ENCODE results near the gene LAMC3.

Gene LAMC3

GRCh38 chr9:131008909-131009618 is at the start of gene LAMC3:
TSS of gene LAMC3 (plus strand) at chr9:131009174. CDS start at chr9:131009215, 41 bp downstream.
- peak; percentile 50 for DNase-seq

- DNase-seq: no peak
Measured at GRCh38 chr9:130959809-130960334, 49.1 kb upstream of the LAMC3 start.

- DNase-seq: no peak
Measured at GRCh38 chr9:130960522-130961378, 48.2 kb upstream of the LAMC3 start.

DNA sequence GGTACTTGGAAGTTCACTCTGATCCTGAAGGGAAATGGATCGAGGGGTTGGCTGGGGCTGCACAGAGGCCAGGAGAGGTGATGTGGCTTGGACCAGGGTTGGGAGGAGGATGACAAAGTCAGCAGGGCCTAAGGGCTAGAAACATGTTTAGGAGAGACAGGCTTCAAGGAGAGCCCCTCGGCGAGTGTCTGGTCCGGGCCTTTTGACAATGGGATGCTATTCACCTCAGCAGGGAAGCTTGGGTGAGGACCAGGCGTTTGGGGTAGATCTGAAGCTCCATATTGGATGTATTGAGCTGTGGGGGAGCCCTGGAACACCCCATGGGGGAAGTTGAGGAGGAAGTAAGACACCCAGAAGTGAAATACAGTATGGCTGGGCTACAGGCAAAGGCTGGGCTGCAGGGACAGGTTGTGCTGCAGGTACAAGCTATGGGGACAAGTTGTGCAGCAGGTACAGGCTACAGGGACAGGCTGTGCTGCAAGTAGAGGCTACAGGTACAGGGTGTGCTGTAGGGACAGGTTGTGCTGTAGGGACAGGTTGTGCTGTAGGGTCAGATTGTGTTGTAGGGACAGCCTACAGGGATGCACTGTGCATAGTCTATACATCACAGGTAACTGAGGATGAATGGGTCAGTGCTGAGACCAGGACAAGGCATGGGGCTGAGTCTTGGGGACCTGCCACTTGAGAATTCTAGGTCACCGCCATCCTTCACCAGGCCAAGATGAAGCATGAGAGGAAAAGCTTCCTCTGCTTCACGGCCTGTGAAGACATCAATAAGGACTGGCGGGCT is 47.3 kb upstream of the LAMC3 start:
- no peak for DNase-seq

- DNase-seq: peak; percentile 50
Measured at GRCh38 chr9:130962418-130963316, 46.3 kb upstream of the LAMC3 start.

DNA sequence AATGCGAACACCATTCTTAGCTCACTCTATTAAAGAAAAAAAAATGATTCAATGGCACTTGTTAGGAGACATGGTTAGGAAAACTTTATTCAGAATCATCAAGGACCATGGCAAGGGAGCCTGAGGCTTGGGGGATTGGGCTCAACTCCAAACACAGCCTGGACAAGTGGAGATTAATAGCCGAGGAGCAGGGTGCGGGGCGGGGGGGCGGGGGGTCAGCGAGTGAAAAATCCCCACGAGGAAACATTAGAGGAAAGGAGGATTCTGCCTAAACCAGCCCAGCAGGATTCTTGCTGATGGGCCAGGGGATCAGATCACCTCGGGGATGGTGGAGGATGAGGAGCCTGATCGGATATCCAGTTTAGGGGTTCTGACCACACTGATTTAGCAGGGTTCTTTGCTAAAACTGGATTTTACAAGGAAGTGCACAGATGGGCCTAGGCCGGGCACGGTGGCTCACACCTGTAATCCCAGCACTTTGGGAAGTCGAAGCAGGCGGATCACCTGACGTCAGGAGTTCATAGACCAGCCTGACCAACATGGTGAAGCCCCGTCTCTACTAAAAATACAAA is 45.6 kb upstream of the LAMC3 start:
- DNase-seq: no peak

DNA sequence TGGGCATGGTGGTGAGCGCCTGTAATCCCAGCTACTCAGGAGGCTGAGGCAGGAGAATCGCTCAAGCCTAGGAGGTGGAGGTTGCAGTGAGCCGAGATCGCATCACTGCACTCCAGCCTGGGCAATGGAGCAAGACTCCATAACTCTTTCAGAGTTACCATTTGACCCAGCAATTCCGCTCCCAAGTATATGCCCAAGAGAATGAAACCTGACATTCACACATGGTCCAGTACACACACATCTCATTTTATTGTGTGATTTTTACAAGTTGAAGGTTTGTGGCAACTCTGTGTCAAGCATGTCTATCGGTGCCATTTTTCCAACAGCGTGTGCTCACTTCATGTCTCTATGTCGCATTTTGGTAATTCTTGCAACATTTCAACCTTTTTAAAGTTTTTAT is 45.1 kb upstream of the LAMC3 start:
- DNase-seq: no peak

DNA sequence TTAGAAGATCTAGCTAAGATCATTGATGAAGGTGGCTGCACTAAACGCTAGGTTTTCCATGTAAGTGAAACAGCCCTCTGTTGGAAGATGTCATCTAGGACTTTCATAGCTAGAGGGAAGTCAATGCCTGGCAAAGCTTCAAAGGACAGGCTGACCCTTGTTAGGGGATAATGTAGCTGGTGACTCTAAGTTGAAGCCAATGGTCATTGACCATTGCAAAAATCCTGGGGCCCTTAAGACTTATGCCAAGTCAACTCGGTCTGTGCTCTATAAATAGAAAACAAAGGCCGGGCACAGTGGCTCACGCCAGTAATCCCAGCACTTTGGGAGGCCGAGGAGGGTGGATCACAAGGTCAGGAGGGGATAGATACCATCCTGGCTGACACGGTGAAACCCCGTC is 43.3 kb upstream of the LAMC3 start:
- no peak for DNase-seq

- DNase-seq: no peak
Measured at GRCh38 chr9:130970052-130970451, 38.9 kb upstream of the LAMC3 start.

GRCh38 chr9:130970855-130971254 is 38.1 kb upstream of the LAMC3 start:
- DNase-seq: no peak

DNA sequence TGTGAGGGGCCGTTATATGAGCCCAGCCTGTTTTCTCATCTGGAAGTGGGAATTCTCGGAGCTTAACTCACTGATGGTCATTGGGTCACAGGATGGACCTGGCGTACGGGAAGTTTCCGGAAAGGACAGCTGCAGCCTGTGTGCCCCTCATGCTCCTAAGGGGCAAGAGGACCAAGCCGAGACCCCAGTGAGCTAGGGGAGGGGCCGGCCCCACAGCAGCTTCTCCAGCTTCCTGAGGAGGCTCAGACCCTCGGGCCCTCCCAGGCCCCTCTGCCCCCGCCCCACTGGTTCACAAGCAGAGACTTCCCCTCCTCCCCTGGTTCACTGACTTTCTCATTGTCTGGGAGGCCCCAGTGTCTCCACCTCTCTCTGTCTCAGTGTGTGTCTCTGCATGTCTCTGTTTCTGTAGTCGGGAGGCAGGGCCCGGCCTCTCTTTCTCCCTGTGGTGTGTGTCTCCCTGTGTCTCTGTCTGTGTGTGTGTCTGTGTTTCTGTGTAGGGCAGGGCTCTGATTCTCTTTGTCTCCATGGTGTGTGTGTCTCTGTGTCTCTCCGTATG is 37.6 kb upstream of the LAMC3 start:
- DNase-seq: peak; percentile 23

GRCh38 chr9:130972277-130972956 is 36.6 kb upstream of the LAMC3 start:
- no peak for DNase-seq

DNA sequence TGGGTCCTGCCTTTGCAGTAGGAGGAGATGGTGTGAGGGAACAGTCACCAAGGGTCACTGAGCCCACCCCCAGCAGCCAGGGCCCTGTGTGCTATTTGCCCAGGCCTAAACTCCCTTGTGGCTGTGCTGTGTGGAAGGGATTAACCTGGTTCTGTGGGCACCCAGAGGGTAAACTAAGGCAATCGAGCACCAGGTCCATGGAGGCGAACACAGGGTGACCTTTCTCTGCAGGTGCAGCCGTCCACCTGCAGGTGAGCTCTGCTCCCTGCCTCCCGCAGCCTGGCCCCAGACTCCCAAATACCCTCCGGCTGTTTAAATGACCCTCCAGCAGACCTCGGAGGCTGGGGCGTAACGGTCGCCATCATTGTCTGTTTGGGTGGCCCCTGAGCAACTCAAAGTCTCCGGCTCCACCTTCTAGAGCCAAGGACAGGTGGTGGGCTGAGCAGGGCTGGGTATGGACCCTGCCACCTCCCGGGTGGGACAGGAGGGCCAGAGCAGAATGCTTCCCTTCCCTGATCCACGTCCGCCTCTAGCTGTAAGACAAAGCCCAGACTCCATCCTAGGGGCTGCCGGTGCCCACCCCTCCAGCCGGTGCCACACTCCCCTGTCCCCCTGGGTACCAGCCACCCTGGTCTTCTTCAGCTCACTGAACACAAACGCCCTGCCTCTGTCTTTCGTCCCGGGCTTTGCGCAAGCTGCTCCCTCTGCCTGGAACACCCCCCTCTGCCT is 35.9 kb upstream of the LAMC3 start:
- DNase-seq: no peak

GRCh38 chr9:130973686-130974281 is 35.2 kb upstream of the LAMC3 start:
- DNase-seq: peak; percentile 21

DNA sequence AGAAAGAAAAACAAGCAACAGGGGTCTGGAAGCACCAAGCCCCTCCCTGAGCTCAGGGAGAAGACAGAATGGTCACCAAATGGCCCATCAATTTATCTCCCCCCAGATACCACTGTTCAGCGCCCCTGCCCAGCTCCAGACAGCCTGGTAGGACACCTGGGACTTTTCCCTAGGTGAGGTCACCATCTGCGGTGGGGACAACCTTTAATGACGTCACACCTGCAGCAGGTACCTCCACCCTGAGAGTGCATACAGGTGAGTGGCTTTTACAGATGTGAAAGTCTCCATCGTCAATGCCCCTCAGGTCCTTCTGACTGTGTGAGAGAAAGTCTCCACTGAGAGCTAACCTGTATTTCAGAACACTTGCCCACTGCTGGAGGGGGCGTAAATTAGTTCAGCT is 34.3 kb upstream of the LAMC3 start:
- no peak for DNase-seq

GRCh38 chr9:130975156-130975555 is 33.8 kb upstream of the LAMC3 start:
- DNase-seq: no peak

DNA sequence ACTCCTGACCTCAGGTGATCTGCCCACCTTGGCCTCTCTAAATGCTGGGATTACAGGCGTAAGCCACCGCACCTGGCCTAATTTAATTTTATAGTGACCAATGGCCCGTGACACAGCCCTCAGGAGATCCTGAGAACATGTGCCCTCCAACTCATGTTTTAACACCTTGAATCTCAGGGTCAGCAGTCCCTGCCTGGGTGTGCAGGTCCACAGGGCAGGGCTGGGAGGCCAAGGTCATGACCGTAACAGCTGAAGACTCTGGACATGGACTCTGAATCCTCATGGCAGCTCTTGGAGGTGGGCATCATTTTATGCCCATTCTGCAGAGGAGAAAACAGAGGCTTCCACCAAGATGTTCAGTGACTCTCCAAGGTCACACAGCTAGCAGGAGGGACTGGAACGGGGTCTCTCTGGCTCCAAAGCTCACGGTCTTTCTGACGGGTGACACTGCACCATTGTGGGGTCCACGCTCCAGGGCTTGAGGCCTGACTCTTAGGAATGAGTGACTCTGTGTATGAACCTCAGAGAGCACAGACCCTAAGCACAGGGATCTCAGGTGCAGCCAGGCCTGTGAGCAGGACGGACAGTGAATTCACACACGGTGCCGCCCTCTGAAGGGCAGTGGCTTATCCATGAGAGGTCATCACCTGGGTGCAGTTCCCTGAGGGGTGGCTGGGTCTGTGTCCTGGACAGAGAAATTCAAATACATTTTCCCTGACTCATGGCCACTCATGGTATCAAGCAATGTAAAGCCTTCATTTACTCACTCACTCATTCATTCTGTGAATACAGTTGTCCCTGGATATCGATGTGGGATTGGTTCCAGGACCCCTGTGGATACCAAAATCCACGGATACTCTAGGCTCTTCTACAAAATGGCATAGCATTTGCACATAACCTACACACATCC is 32.8 kb upstream of the LAMC3 start:
- no peak for DNase-seq

DNA sequence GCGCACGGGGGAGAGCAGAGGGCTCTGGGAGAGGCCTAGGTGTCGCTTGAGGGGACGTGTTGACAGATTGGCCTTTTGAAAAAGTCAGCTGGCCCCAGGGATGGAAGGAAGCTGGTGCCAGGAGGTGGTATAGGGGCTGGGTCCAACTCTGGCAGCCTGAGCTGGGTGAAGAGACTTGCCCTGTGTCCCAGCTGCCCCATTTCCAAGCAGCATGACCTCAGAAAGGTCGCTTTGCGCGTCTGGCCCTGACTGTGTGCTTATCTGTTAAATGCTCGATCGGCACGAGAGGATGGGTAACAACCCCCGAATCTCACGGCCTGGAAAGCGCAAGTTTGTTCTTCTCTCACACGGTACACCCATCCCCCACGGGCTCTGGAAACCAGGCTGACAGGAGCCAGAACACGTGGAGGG is 31.2 kb upstream of the LAMC3 start:
- peak; percentile 14 for DNase-seq
